ENCODE results near the gene METRNL. TPM values are rescaled to one million over a fixed set of nuclear protein-coding genes. Genes with fewer than 3 reads are reported as not detected.

Gene METRNL
- polyA plus RNA-seq, 3 donors: 13.1 to 133 (median 29.8) TPM

GRCh38 chr17:83126275-83126811 is 46.9 kb downstream of the METRNL start:
- 86% methylated on average over 9 of the region's 12 CpGs for WGBS (ENCODE audit: insufficient coverage)
- TF ChIP-seq CTCF (IDR thresholded peaks at IDR 0.05): no peak
- Histone ChIP-seq H3K27ac (ENCODE audit: low read depth in 1 of 2, low read length in 2 of 2) (peak overlapping the region; percentile 78 to 79), H3K4me3 (replicated peaks in 1 of 3; ENCODE audit: low read depth in 2 of 3, low read length in 3 of 3) (peak overlapping the region in 1 of 3 experiments; percentile 62), H2AFZ (ENCODE audit: insufficient read depth, low read depth, low read length, poor library complexity, severe bottlenecking) (no peak overlapping the region), H3K4me1 (ENCODE audit: control insufficient read depth in 1 of 2, insufficient read depth in 2 of 2, low read length in 2 of 2) (peaks cover 55 to 58% of the 10 kb centered on the region in 2 donors), H3K27me3 (ENCODE audit: control insufficient read depth in 2 of 2, insufficient read depth in 2 of 2, low read length in 2 of 2) (no peaks in the 10 kb centered on the region), H4K20me1 (ENCODE audit: insufficient read depth, low read length) (no peaks in the 10 kb centered on the region), H3K36me3 (replicated peaks in 1 of 2; ENCODE audit: control insufficient read depth in 1 of 2, insufficient read depth in 2 of 2, low read length in 2 of 2) (no peaks in the 10 kb centered on the region), H3K79me2 (ENCODE audit: insufficient read depth, low read length) (no peaks in the 10 kb centered on the region), H3K9ac (ENCODE audit: insufficient read depth, low read length, poor library complexity, severe bottlenecking) (peak overlapping the region; percentile 56), H3K9me3 (replicated peaks in 1 of 2; ENCODE audit: control insufficient read depth in 1 of 2, insufficient read depth in 1 of 2, low read length in 2 of 2) (no peaks in the 10 kb centered on the region), H3K4me2 (replicated peaks; ENCODE audit: extremely low read depth, low read length, poor library complexity, severe bottlenecking) (peak overlapping the region; percentile 43)
- Mint-ChIP-seq H3K27ac (peak overlapping the region; percentile 50 to 96 (median 90)), H3K36me3 (peaks cover 5 to 18% of the 10 kb centered on the region in 2 donors), H3K4me3 (peak overlapping the region; percentile 85 to 93), H3K4me1 (peaks cover 54% of the 10 kb centered on the region), H3K9me3 (peaks cover 0 to 2% (median 0%) of the 10 kb centered on the region in 7 donors), H3K27me3 (ENCODE audit: low read depth in 3 of 3) (peaks cover 12 to 23% (median 13%) of the 10 kb centered on the region in 3 donors)
- intact Hi-C loops (cut with micrococcal nuclease): no loop called here
- DNase-seq: peak in 1 of 3 donors; percentile 45

GRCh38 chr17:83127431-83128160 is 48.2 kb downstream of the METRNL start:
- H3K4me1 ChIP-seq (ENCODE audit: control insufficient read depth in 1 of 2, insufficient read depth in 2 of 2, low read length in 2 of 2): peaks cover 47 to 48% of the 10 kb centered on the region in 2 donors
- no peak for TF ChIP-seq CTCF (IDR thresholded peaks at IDR 0.05)
- 93% methylated on average over 15 of the region's 16 CpGs for WGBS (ENCODE audit: insufficient coverage)
- Mint-ChIP-seq H3K9me3 (peaks cover 0 to 2% (median 0%) of the 10 kb centered on the region in 7 donors), H3K27me3 (ENCODE audit: low read depth in 3 of 3) (peaks cover 5 to 20% (median 10%) of the 10 kb centered on the region in 3 donors), H3K4me3 (no peak overlapping the region), H3K27ac (peak overlapping the region in 4 of 7 donors; percentile 40 to 88 (median 66)), H3K36me3 (peaks cover 5 to 16% of the 10 kb centered on the region in 2 donors), H3K4me1 (peaks cover 50% of the 10 kb centered on the region)
- no peak overlapping the region for H3K4me2 ChIP-seq (replicated peaks; ENCODE audit: extremely low read depth, low read length, poor library complexity, severe bottlenecking)
- no peaks in the 10 kb centered on the region for H3K27me3 ChIP-seq (ENCODE audit: control insufficient read depth in 2 of 2, insufficient read depth in 2 of 2, low read length in 2 of 2)
- H3K9ac ChIP-seq (ENCODE audit: insufficient read depth, low read length, poor library complexity, severe bottlenecking): no peak overlapping the region
- intact Hi-C loops (cut with micrococcal nuclease): no loop called here
- H2AFZ ChIP-seq (ENCODE audit: insufficient read depth, low read depth, low read length, poor library complexity, severe bottlenecking): no peak overlapping the region
- H3K9me3 ChIP-seq (replicated peaks in 1 of 2; ENCODE audit: control insufficient read depth in 1 of 2, insufficient read depth in 1 of 2, low read length in 2 of 2): no peaks in the 10 kb centered on the region
- no peaks in the 10 kb centered on the region for H4K20me1 ChIP-seq (ENCODE audit: insufficient read depth, low read length)
- no peak overlapping the region for H3K4me3 ChIP-seq (replicated peaks in 1 of 3; ENCODE audit: low read depth in 2 of 3, low read length in 3 of 3)
- H3K27ac ChIP-seq (ENCODE audit: low read depth in 1 of 2, low read length in 2 of 2): no peak overlapping the region
- H3K36me3 ChIP-seq (replicated peaks in 1 of 2; ENCODE audit: control insufficient read depth in 1 of 2, insufficient read depth in 2 of 2, low read length in 2 of 2): no peaks in the 10 kb centered on the region
- no peaks in the 10 kb centered on the region for H3K79me2 ChIP-seq (ENCODE audit: insufficient read depth, low read length)
- no peak for DNase-seq

Measured in CD14-positive monocyte (primary cell).